ENCODE measurements around the gene CD8A. TPM values are rescaled to one million over a fixed set of nuclear protein-coding genes. Genes with fewer than 3 reads are reported as not detected.
"Not testable (repeated sequence)": the region's sequence is repeated elsewhere in the genome, so short reads cannot be mapped to it uniquely, and the experiment has no call there.

Gene CD8A
- 1.8 and 2.8 TPM in 2 replicates for total RNA-seq

DNA sequence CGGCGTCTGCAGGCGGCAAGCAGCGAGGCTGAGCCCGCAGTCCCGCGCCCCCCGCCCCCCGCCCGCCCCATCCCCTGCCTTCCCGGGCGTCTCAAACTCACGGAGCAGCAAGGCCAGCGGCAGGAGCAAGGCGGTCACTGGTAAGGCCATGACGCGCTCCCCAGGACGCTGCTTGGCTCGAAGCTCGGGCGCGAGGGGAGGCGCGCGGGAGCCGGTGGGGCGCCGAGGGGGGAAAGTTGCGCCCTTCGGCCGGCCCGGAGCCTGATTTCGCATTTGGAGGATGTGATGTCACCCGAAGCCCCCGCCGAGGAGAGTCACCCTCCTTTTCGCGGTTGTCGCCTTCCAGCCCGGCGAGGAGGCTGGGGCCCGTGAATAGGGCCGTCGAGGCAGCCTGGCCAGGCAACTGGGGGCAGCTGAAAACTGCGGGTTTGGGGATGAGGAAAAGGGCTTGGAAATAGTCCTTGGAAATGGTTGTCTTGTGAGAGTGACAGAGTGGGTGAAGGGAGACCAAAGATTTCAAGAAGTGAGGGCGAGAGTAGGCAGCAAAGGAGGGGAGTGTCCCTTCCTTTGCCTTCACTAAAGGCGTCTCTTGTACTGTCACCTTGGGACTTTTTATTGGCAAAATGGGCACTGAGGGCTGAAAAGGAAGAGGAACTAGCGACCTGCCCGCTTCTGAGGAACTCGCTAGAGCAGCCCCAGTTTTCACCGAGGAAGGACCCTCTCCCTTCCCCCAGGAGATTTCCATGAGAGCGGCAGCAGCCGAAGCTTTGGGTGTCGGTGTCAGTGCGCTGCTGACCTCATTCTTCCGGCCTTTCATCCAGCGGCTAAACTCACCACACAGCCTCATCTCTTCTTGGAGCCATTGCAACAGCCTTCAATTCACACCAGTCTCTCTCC is at the start of gene CD8A:
CD8A (minus strand) TSS at position 238 of the 897 bp plus-strand sequence; CDS start at position 150, 88 bp downstream.
- H3K27ac Mint-ChIP-seq = no peak within 1 kb of the TSS
- intact Hi-C loops (cut with micrococcal nuclease) = no loop called here

DNA sequence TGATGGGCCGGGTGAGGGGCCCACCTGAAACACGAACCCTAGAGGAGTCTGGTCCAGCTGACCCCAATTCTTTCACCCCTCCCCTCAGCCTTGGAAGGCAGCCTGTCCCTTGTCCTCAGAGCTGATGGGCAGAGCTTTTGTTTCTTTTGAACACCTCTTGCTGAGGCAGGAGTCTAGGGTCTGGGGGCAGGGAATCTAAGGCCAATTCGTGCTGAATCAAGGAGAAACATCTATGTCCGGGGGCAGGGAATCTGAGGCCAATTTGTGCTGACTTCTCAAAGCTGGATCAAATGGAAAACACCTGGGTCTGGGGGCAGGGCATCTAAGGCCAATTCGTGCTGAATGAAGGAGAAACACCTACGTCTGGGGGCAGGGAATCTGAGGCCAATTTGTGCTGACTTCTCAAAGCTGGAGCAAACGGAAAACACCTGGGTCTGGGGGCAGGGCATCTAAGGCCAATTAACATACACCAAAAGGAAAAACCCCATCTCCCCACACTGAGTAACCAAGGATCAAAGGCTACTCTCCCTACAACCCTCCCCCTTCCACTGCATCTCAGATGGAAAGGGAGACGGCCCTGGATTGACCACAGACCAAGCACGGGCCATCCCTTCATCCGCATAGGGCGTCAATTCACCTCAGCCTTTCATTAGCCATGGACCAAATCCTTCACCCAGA is 49.3 kb upstream of the CD8A start:
- H3K9me3 Mint-ChIP-seq; H3K4me3 Mint-ChIP-seq (ENCODE audit: low read depth); H3K27ac Mint-ChIP-seq; H3K36me3 Mint-ChIP-seq (ENCODE audit: low read depth); intact Hi-C loops (cut with micrococcal nuclease); DNase-seq (ENCODE audit: low spot score); H3K27me3 Mint-ChIP-seq (ENCODE audit: low read depth): not testable (repeated sequence)
- peaks cover 24% of the 10 kb centered on the region for H3K4me1 Mint-ChIP-seq (ENCODE audit: low read depth)

More for the DNA sequence above, at the start of gene CD8A:
- H3K9me3 Mint-ChIP-seq = peaks cover 11% of the 10 kb centered on the region
- peak within 1 kb of the TSS; percentile 69 for H3K4me3 Mint-ChIP-seq (ENCODE audit: low read depth)
- peaks cover 10% of the 10 kb centered on the region for H3K36me3 Mint-ChIP-seq (ENCODE audit: low read depth)
- H3K4me1 Mint-ChIP-seq (ENCODE audit: low read depth) = peaks cover 42% of the 10 kb centered on the region
- H3K27me3 Mint-ChIP-seq (ENCODE audit: low read depth) = peaks cover 51% of the 10 kb centered on the region
- DNase-seq (ENCODE audit: low spot score) = no peak

DNA sequence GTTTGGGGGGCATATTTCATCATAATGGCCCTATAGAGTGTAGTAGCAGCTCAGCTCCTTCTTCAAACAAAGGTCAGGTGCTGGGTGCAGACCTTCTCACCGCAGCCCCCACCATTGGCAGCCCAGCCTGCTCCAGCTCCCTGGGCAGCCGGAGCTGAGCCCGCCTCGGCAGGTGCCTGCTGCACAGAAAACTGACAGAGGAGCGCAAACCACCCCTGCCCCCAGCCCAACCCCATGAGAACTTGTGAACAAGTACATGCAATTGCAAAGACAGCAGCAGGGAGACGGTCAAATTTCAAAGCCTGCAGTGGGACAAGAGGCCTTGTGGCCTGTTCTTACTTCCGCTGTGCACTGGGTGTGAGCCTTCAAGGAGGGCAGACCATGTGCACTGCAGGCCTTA is 48.7 kb upstream of the CD8A start:
- H3K27me3 Mint-ChIP-seq (ENCODE audit: low read depth); intact Hi-C loops (cut with micrococcal nuclease); H3K9me3 Mint-ChIP-seq; DNase-seq (ENCODE audit: low spot score); H3K36me3 Mint-ChIP-seq (ENCODE audit: low read depth); H3K4me3 Mint-ChIP-seq (ENCODE audit: low read depth); H3K27ac Mint-ChIP-seq: not testable (repeated sequence)
- peaks cover 24% of the 10 kb centered on the region for H3K4me1 Mint-ChIP-seq (ENCODE audit: low read depth)

DNA sequence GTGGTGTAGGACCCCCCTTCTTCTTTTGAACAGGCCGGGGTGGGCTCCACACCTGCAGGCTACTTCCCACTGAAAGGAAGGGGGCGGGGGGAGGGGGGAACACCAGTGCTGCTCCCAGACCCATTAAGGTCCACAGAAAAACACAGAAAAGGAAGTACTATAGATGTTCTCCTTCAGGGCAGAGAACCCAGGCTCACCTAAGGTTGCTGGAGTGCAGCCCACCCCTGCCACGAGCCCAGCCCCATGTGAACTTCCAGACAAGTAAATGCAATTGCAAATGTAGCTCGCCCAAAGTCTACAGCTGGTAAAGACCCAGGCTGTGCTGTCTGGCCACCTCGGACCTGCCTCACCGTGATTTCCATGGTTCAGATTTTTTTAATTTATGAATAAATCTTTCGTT is 47.0 kb upstream of the CD8A start:
- DNase-seq (ENCODE audit: low spot score) = not testable (repeated sequence)

DNA sequence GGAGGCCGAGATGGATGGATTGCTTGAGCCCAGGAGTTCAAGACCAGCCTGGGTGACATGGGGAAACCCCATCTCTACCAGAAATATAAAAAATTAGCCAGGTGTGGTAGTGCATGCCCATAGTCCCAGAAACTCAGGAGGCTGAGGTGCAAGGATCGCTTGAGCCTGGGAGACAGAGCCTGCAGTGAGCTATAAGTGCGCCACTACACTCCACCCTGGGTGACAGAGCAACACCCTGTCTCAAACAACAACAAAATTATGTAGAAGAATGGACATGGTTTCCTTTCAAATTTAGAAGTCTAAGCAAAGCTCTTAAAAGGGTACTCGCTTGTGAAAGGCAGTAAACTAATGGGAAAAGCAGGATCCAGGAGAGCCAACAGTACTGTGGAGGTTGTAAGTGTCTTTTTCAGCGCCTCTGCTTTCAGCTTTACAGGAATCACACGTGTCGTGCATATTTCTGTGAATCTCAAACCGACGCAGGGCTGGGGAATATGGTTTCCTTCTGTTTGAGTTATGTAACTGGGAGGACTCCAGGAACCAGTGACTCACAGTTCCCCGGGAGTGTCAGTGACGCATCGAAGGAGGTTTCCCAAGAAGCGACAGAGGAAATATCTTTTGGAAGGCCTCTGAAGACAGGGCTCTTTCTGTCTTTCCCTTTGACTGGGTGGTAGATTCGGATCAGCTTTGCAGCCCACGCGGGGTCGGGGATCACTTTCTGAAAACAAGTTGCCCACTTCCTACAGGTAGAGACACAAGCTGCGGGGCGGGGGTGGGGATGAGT is 46.4 kb upstream of the CD8A start:
- H3K27me3 Mint-ChIP-seq (ENCODE audit: low read depth); DNase-seq (ENCODE audit: low spot score); H3K9me3 Mint-ChIP-seq; H3K4me3 Mint-ChIP-seq (ENCODE audit: low read depth); intact Hi-C loops (cut with micrococcal nuclease); H3K36me3 Mint-ChIP-seq (ENCODE audit: low read depth): not testable (repeated sequence)
- peaks cover 17% of the 10 kb centered on the region for H3K4me1 Mint-ChIP-seq (ENCODE audit: low read depth)
- H3K27ac Mint-ChIP-seq = peak overlapping the region; percentile 42

More for the DNA sequence above, 47.0 kb upstream of the CD8A start:
- H3K4me3 Mint-ChIP-seq (ENCODE audit: low read depth); H3K27me3 Mint-ChIP-seq (ENCODE audit: low read depth); intact Hi-C loops (cut with micrococcal nuclease); H3K36me3 Mint-ChIP-seq (ENCODE audit: low read depth); H3K9me3 Mint-ChIP-seq; H3K27ac Mint-ChIP-seq: not testable (repeated sequence)
- peaks cover 23% of the 10 kb centered on the region for H3K4me1 Mint-ChIP-seq (ENCODE audit: low read depth)

DNA sequence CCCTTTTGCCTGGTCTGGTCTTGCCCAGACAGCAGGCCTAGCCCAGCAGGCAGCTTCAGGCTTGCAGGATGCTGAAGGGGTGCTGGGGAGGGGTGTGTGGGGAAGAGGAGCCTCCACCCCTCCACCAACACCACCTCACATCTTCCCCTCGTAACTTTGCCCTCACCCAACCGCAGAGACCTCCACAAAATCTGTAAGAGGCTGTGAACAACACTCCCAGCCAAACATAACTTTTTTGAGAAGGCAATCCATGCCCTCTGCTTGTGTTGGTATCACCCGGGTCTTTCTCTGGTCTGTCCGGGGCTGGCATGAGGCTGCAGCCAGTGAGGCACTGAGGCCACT is 44.8 kb upstream of the CD8A start:
- Mint-ChIP-seq H3K27me3 (ENCODE audit: low read depth) (peaks cover 12% of the 10 kb centered on the region), H3K4me1 (ENCODE audit: low read depth) (peaks cover 15% of the 10 kb centered on the region)
- H3K27ac Mint-ChIP-seq; H3K4me3 Mint-ChIP-seq (ENCODE audit: low read depth); H3K9me3 Mint-ChIP-seq; DNase-seq (ENCODE audit: low spot score); intact Hi-C loops (cut with micrococcal nuclease); H3K36me3 Mint-ChIP-seq (ENCODE audit: low read depth): not testable (repeated sequence)

DNA sequence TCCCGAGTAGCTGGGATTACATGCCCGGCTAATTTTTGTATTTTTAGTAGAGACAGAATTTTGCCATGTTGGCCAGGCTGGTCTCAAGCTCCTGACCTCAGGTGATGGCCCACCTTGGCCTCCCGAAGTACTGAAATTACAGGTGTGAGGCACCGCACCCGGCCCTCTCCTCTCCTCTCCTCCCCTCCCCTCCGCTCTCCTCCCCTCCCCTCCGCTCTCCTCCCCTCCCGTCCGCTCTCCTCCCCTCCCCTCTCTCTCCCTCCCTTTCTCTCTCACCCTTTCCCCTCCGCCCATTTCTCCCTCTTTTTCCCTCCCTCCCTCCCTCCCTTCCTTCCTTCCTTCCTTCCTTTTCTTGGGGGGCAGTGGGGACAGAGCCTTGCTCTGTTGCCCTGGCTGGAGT is 42.6 kb upstream of the CD8A start:
- H3K27ac Mint-ChIP-seq = no peak overlapping the region
- H3K4me1 Mint-ChIP-seq (ENCODE audit: low read depth) = peaks cover 15% of the 10 kb centered on the region
- no peaks in the 10 kb centered on the region for H3K36me3 Mint-ChIP-seq (ENCODE audit: low read depth)
- no peaks in the 10 kb centered on the region for H3K9me3 Mint-ChIP-seq
- no peak overlapping the region for H3K4me3 Mint-ChIP-seq (ENCODE audit: low read depth)
- no peak for DNase-seq (ENCODE audit: low spot score)
- H3K27me3 Mint-ChIP-seq (ENCODE audit: low read depth) = peaks cover 12% of the 10 kb centered on the region
- intact Hi-C loops (cut with micrococcal nuclease) = no loop called here

DNA sequence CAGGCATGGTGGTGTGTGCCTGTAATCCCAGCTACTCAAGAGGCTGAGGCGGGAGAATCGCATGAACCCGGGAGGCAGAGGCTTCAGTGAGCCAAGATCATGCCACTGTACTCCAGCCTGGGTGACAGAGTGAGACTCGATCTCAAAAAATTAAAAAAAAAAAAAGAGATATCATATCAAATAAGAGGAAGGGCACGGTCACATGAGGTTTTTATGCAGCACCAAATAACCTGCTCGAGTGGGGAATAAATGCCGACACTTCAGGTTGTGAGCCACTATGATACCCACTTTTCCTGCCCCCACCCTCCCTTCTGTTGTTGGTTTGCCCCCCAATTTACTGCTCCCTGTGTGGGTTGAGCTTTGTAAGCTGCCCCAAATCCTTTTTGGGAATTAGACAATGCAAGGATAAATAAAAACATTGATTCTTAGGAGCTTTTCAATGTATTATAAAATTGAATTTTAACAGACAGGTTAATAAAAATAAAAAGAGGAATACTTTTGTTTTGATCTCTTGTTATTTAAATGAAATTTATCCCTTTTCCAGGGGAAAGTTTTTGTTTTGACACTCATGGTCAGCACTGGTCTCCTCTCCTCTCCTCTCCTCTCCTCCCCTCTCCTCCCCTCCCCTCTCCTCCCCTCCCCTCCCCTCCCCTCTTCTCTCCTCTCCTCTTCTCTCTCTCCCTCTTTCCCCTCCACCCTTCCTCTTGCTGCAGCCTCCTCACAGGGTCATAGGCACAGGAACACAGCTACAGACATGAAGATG is 41.8 kb upstream of the CD8A start:
- H3K9me3 Mint-ChIP-seq = no peaks in the 10 kb centered on the region
- no peak for DNase-seq (ENCODE audit: low spot score)
- H3K27me3 Mint-ChIP-seq (ENCODE audit: low read depth) = peaks cover 13% of the 10 kb centered on the region
- H3K4me1 Mint-ChIP-seq (ENCODE audit: low read depth) = peaks cover 10% of the 10 kb centered on the region
- no peak overlapping the region for H3K4me3 Mint-ChIP-seq (ENCODE audit: low read depth)
- H3K36me3 Mint-ChIP-seq (ENCODE audit: low read depth) = no peaks in the 10 kb centered on the region
- no peak overlapping the region for H3K27ac Mint-ChIP-seq
- intact Hi-C loops (cut with micrococcal nuclease) = no loop called here

DNA sequence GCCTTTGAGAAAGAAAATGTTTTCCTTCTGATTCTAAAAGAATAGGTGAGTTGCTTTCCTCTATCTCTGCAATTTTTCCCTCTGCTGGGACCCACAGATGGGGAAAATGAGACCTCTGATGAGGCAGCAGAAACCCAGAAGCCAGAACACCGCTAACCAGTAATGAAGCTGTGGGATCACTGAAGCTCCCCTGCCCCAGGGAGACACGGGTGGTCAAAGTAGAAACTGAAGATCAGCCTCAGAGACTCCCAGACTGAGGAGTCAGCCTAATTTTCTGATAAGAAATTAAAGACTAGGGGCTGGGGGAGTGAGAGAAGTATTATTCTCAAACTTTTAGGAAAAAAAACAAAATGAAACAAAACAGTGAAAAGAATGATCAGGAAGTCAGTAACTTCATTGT is 40.8 kb upstream of the CD8A start:
- H3K4me3 Mint-ChIP-seq (ENCODE audit: low read depth) = no peak overlapping the region

DNA sequence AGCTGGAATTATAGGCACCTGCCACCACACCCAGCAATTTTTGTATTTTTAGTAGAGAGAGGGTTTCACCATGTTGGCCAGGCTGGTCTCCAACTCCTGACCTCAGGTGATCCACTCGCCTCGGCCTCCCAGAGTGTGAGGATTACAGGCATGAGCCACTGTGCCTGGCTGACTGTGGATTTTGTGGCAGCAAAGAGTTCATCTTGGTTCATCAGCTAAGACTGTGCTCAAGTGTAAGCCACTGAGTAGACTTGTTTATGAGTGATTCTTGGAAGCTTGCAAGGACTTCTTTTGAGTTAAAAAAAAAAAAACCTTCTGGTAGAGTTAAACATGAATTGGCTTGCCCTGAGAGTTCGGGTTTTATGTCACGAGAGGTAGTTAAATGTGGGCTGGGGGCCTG is 36.2 kb upstream of the CD8A start:
- intact Hi-C loops (cut with micrococcal nuclease) = no loop called here
- peaks cover 13% of the 10 kb centered on the region for H3K4me1 Mint-ChIP-seq (ENCODE audit: low read depth)

More for the DNA sequence above, 40.8 kb upstream of the CD8A start:
- Mint-ChIP-seq H3K27ac (no peak overlapping the region), H3K4me1 (ENCODE audit: low read depth) (peaks cover 3% of the 10 kb centered on the region), H3K36me3 (ENCODE audit: low read depth) (no peaks in the 10 kb centered on the region), H3K9me3 (no peaks in the 10 kb centered on the region), H3K27me3 (ENCODE audit: low read depth) (peaks cover 13% of the 10 kb centered on the region)
- intact Hi-C loops (cut with micrococcal nuclease) = no loop called here
- no peak for DNase-seq (ENCODE audit: low spot score)

DNA sequence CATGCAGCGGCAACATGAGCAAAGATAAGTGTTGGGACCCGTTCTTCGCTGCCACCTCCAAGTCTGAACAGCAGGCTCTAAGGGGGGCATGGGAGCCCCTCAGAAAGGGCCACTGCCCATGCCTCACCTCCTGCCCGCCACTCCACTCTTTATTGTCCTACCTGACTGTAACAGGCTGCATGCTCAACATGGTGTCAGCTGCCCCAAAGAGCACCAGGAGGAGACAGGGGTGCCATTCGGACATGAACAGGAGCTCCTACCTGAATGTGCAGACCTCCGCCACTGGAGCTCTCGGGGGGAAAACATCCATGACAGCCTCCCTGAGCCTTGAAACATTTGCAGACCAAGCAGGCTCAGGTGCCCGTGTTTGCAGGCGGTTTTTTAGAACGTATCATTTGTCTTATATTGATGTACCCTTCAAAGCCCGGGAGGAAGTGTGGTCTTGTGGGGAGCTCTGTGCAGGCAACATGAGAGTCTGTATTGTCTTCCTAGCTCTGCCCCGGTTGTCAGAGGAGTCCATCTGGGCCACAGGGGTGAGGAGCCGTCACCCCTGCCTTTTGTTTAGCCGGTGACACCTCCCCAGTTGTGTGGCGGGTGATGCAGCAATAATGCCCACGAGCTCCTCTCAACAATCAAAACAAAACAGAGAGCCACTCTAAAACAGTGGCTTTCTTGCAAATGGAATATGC is 35.1 kb upstream of the CD8A start:
- intact Hi-C loops (cut with micrococcal nuclease) = no loop called here
- peaks cover 10% of the 10 kb centered on the region for H3K9me3 Mint-ChIP-seq
- peak; percentile 27 for DNase-seq (ENCODE audit: low spot score)
- no peaks in the 10 kb centered on the region for H3K36me3 Mint-ChIP-seq (ENCODE audit: low read depth)
- H3K4me1 Mint-ChIP-seq (ENCODE audit: low read depth) = peaks cover 13% of the 10 kb centered on the region
- peaks cover 9% of the 10 kb centered on the region for H3K27me3 Mint-ChIP-seq (ENCODE audit: low read depth)
- peak overlapping the region; percentile 65 for H3K4me3 Mint-ChIP-seq (ENCODE audit: low read depth)
- H3K27ac Mint-ChIP-seq = no peak overlapping the region

More for the DNA sequence above, 36.2 kb upstream of the CD8A start:
- no peak overlapping the region for H3K27ac Mint-ChIP-seq
- no peaks in the 10 kb centered on the region for H3K36me3 Mint-ChIP-seq (ENCODE audit: low read depth)
- DNase-seq (ENCODE audit: low spot score) = no peak
- H3K4me3 Mint-ChIP-seq (ENCODE audit: low read depth) = no peak overlapping the region
- H3K9me3 Mint-ChIP-seq = peaks cover 6% of the 10 kb centered on the region
- H3K27me3 Mint-ChIP-seq (ENCODE audit: low read depth) = peaks cover 13% of the 10 kb centered on the region
